HUES6 (cell line): ENCODE results near the gene BMP2K.

ENCODE experiments used
- H3K27ac ChIP-seq: 2 replicates; pipeline ENCODE4 v1.7.0; 2013; ENCODE audit warnings: low read depth, mild to moderate bottlenecking, low read length, inconsistent platforms
- H3K27me3 ChIP-seq: 2 replicates; pipeline ENCODE4 v1.6.1; 2013; ENCODE audit warnings: low read length; ENCODE audit not compliant: control insufficient read depth, insufficient read depth
- H3K36me3 ChIP-seq: 2 replicates; pipeline ENCODE4 v1.6.1; 2013; ENCODE audit warnings: low read length; ENCODE audit not compliant: control insufficient read depth, insufficient read depth
- H3K4me1 ChIP-seq: 2 replicates; pipeline ENCODE4 v1.6.1; 2013; ENCODE audit warnings: low read length; ENCODE audit not compliant: control insufficient read depth, insufficient read depth
- H3K4me3 ChIP-seq: 2 replicates; pipeline ENCODE4 v1.5.1; 2013; ENCODE audit warnings: low read depth, low read length
- H3K9ac ChIP-seq: one replicate; pipeline ENCODE4 v1.6.1; 2013; ENCODE audit warnings: mild to moderate bottlenecking, low read length
- H3K9me3 ChIP-seq: 2 replicates; pipeline ENCODE4 v1.6.1; 2013; ENCODE audit warnings: low read depth, low read length; ENCODE audit not compliant: control insufficient read depth, insufficient read depth

The BMP2K gene

GRCh38 chr4:78776729-78777575, 802 bp downstream of the BMP2K start:
- no peaks in the 10 kb centered on the region for H3K36me3 ChIP-seq

GRCh38 chr4:78777576-78777940, 1.4 kb downstream of the BMP2K start:
- H3K36me3 ChIP-seq: no peaks in the 10 kb centered on the region
- H3K9me3 ChIP-seq: no peaks in the 10 kb centered on the region
- no peak overlapping the region for H3K27ac ChIP-seq
- H3K27me3 ChIP-seq: no peaks in the 10 kb centered on the region
- H3K4me1 ChIP-seq: peaks cover 32% of the 10 kb centered on the region
- no peak overlapping the region for H3K9ac ChIP-seq
- H3K4me3 ChIP-seq: peak overlapping the region; percentile 79

More at GRCh38 chr4:78776729-78777575, 802 bp downstream of the BMP2K start:
- Histone ChIP-seq H3K9ac (peak overlapping the region; percentile 78), H3K4me1 (peaks cover 32% of the 10 kb centered on the region), H3K4me3 (peak overlapping the region; percentile 79), H3K27me3 (no peaks in the 10 kb centered on the region), H3K9me3 (no peaks in the 10 kb centered on the region), H3K27ac (peak overlapping the region; percentile 37; the same call in 1 of the 2 replicates)

DNA sequence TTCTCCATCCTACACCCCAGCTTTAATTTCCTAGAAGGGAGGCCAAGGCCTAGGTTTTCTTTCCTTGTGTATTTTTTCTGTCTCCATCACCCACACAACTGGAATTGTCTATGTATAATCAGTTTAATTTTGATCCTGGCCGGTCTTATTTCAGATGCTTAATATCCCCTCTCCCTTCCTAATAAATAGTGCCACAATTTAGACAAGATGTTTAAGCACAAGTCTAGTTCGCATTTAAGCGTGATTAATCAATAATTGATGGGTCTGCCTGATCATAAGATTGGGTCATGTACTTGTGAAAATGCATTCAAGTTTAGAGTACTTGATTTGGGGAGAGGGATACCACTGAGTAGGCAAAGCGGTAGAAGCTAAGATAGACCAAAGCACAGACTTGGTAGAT, 2.4 kb downstream of the BMP2K start:
- H3K9ac ChIP-seq: peak overlapping the region; percentile 28
- H3K4me3 ChIP-seq: peak overlapping the region; percentile 25; the same call in 1 of the 2 replicates
- no peaks in the 10 kb centered on the region for H3K9me3 ChIP-seq
- H3K27me3 ChIP-seq: no peaks in the 10 kb centered on the region
- H3K4me1 ChIP-seq: peaks cover 32% of the 10 kb centered on the region
- H3K36me3 ChIP-seq: no peaks in the 10 kb centered on the region
- no peak overlapping the region for H3K27ac ChIP-seq

- H3K27me3 ChIP-seq: no peaks in the 10 kb centered on the region
- H3K4me1 ChIP-seq: peaks cover 38% of the 10 kb centered on the region
- H3K4me3 ChIP-seq: peak overlapping the region; percentile 25; the same call in 1 of the 2 replicates
- H3K9ac ChIP-seq: no peak overlapping the region
- H3K9me3 ChIP-seq: no peaks in the 10 kb centered on the region
- no peaks in the 10 kb centered on the region for H3K36me3 ChIP-seq
- H3K27ac ChIP-seq: no peak overlapping the region
These were observed 3.1 kb downstream of the BMP2K start for GRCh38 chr4:78779280-78779679.

DNA sequence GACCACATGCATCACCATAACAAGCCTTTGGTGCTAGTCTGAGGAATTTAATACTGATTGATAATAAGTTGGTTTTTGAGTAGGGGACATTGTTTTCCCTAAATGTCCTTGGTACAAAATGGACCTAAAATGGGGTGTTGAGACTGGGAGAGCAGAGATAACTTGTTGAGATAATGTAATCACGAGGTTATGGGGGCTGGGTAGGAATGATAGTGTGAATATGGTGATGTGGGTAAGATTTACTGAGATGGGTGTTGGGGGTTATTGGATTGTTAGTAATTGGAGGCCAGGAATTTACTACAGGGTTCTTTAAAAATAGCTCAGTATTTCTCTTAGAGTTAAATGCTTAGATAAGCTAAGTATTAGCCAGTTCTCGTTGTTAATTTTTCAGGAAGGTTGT, 3.9 kb downstream of the BMP2K start:
- Histone ChIP-seq H3K4me1 (peaks cover 33% of the 10 kb centered on the region), H3K4me3 (peak overlapping the region; percentile 16; the same call in 1 of the 2 replicates), H3K36me3 (no peaks in the 10 kb centered on the region), H3K9ac (no peak overlapping the region), H3K27ac (no peak overlapping the region), H3K9me3 (no peaks in the 10 kb centered on the region), H3K27me3 (no peaks in the 10 kb centered on the region)

DNA sequence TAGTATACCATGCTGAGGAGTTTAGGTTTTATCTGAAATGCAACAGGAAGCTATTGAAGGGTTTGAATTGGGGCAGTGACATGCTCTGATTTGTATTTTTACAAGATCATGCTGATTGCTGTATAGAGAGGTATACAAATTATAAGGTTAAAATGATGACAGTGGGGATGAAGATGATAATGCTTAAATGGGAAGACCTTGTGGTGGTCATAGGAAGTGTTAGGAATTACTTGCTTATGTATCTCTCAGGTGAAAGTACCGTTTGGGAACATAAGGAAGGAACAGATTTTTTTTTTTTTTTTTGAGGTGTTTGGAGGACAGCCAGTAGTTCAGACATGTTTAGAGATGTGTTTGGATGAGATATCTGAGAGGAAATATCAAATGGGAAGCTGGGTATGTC, 5.0 kb downstream of the BMP2K start:
- no peak overlapping the region for H3K4me3 ChIP-seq
- no peaks in the 10 kb centered on the region for H3K9me3 ChIP-seq
- H3K9ac ChIP-seq: no peak overlapping the region
- H3K36me3 ChIP-seq: no peaks in the 10 kb centered on the region
- peaks cover 33% of the 10 kb centered on the region for H3K4me1 ChIP-seq
- H3K27ac ChIP-seq: no peak overlapping the region
- H3K27me3 ChIP-seq: no peaks in the 10 kb centered on the region

DNA sequence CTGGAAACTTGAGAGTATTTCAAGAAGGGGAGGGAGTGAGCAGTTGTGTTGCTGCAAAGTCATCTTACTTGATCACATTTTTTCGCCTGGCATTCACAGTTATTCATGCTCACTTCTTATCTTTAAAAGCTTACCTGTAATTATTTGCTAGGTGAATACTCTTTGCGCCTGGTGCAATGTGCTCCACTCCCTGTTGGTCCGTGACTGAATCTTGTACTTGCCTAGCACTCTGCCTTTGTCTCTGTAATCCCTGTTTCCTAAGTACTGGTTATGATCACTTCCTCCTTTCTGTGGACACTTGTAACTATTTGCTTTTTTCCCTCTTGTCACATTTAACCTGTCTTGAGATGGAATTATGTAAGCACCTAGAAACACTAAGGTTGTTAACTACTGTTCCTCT, 5.8 kb downstream of the BMP2K start:
- Histone ChIP-seq H3K9ac (no peak overlapping the region), H3K27me3 (no peaks in the 10 kb centered on the region), H3K27ac (no peak overlapping the region), H3K9me3 (no peaks in the 10 kb centered on the region), H3K36me3 (no peaks in the 10 kb centered on the region), H3K4me3 (no peak overlapping the region), H3K4me1 (peaks cover 33% of the 10 kb centered on the region)

- H3K9me3 ChIP-seq: no peaks in the 10 kb centered on the region
- H3K4me3 ChIP-seq: no peak overlapping the region
- no peaks in the 10 kb centered on the region for H3K27me3 ChIP-seq
- H3K9ac ChIP-seq: no peak overlapping the region
- peaks cover 25% of the 10 kb centered on the region for H3K4me1 ChIP-seq
- H3K27ac ChIP-seq: no peak overlapping the region
- no peaks in the 10 kb centered on the region for H3K36me3 ChIP-seq
These were observed 8.2 kb downstream of the BMP2K start for GRCh38 chr4:78784236-78784865.

GRCh38 chr4:78787392-78788006, 11.3 kb downstream of the BMP2K start:
- Histone ChIP-seq H3K9me3 (no peaks in the 10 kb centered on the region), H3K4me1 (peaks cover 13% of the 10 kb centered on the region), H3K27ac (no peak overlapping the region), H3K4me3 (no peak overlapping the region), H3K9ac (no peak overlapping the region), H3K27me3 (no peaks in the 10 kb centered on the region), H3K36me3 (no peaks in the 10 kb centered on the region)

DNA sequence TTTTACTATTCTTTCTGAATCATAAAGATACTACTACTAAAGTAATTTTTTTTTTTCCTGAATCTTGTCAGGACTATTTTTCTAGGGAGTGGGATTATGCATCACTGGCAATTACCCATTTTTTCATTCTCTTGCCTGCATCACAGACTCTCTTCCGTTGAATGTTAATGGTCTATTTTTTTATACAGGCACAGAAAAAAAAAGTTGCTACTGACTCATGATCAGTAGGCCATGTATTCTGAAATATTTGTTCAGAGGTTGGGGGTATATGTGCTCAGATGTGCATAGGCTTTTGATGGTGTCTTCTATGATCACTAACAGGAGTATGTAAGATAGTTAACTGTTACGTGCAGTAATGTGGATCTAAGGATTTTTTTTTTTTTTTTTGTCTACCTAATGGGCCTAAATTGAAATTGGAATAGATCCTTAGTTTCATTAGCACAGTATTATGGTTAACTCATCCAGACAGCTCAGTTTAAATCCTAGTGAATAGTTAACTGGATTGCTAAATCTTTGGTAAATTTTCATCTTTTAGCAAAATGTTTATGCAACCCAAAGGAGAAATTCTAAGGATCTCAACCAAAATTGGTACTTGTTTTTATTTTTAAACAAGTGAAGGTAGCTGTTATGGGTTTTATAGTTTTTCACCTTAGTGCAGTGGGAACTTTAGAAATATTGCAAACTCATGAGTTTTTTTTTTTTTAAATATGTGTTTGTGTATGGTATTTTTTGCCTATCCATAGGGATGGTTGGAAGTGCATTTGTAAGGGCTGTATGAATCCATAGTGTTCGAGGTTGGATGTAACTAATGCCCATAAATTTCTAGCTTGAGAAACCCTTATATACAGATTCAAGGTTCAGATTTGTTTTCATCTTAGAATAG, 12.1 kb downstream of the BMP2K start:
- peaks cover 13% of the 10 kb centered on the region for H3K4me1 ChIP-seq

More for the DNA sequence above, 12.1 kb downstream of the BMP2K start:
- Histone ChIP-seq H3K36me3 (no peaks in the 10 kb centered on the region), H3K4me3 (no peak overlapping the region), H3K27me3 (no peaks in the 10 kb centered on the region), H3K9ac (no peak overlapping the region), H3K9me3 (no peaks in the 10 kb centered on the region), H3K27ac (no peak overlapping the region)
